Measurements from ENCODE around the gene PEF1. TPM values are rescaled to one million over a fixed set of nuclear protein-coding genes. Genes with fewer than 3 reads are reported as not detected.
"Not testable (repeated sequence)": the region's sequence is repeated elsewhere in the genome, so short reads cannot be mapped to it uniquely, and the experiment has no call there.

The PEF1 gene
- polyA plus RNA-seq, 12 donors = 24.7 to 46.9 (median 39.6) TPM; not detected in 1

DNA sequence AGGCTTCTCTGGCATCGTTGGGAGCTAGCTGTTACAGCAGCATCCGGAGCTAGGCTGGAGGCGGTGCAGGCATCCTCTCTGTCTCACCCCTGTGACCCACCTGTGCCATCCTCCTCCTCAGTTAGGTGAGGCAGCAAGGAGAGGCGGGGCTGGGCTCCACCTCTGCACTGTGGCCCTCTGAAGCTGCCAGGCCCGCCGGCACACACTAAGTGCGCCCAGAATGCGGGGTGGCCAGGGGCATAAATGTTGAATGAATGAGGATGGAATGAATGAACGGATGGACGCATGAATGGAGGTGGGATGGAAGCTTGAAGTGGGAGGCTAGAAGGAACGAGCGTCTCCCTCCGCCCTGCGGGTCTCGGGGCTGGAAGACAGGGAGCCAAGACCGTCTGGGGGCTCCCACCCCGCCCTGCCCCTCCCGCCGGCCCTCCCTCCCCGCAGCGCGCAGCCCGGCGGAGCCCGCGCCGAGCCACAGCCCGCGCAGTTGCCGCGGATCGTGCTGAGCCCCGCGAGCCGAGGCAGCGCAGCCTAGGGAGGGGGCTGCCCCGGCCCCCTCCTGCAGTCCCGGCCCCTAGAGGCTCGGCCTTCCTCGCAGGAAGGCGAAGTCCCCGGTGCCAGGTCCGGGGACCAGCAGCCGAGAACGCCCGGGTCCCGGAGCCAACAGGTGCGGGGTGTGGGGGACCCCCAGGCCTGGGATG lies 27.3 kb downstream of the PEF1 start, which contains the start of gene HCRTR1:
Gene HCRTR1, plus strand, starts transcription at position 472 of the 698 bp plus-strand sequence. CDS start 1,504 bp downstream, outside the sequence.
- no peak for DNase-seq

- DNase-seq = no peak
Measured at GRCh38 chr1:31615939-31616338, 28.7 kb downstream of the PEF1 start.

- no peak for DNase-seq
Measured at GRCh38 chr1:31615414-31615813, 29.3 kb downstream of the PEF1 start.

DNA sequence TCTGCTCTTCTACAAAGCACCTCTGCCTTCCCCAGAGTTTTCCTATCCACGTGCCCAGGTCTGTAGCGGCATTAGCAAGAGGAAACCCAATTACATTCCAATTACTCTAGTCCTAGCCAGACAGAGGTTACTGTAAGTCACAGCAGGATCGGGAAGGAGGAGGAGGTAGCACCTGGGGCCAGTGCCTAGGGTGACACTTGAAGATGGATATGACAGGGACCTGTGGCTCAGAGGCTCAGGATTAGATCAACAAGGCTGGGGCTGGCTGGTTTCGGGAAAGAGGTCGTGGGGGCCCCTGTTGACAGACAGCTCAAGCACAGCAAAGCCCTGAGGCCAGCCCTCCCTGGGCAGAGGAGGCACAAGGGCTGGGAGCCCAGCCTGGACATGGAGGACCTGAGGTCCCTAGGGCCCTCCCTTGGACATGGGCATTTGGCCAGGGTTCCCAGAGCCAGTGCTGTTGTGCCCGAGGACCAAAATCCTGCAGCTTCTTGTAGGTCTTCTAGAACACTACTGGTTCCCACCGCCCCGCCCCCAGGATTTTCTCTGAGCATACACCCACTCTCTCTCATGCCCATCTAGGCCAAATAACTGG lies 30.2 kb downstream of the PEF1 start:
- DNase-seq = no peak

DNA sequence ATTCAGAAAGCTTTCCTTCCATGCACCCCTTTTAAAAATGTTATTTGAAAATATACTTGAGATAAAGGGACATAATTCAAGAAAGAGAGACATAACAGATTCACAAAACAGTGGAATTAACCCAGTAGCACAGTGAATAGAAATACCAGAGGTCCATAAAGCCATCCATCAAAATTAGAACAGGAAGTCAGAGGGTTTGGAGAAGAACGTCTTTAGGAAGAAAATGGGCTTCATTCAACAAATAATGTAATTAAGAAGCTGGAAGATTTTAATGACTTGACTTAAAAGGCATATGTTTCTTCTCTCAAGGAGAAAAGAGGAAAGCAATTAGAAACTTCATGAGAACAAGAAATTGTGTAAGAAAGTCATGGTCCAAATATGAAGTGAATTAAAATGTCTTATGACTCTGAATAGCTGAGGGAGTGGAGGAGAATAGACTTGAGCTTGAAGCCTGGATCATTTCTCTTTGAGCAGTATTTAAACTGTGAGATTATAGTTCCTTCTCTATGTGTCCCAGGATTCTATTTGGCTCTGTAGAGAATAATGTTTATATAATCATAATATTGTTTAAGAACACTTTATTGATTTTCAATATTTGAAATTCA lies 35.1 kb downstream of the PEF1 start:
- no peak for DNase-seq

- DNase-seq = no peak
Measured at GRCh38 chr1:31607360-31607759, 37.3 kb downstream of the PEF1 start.

DNA sequence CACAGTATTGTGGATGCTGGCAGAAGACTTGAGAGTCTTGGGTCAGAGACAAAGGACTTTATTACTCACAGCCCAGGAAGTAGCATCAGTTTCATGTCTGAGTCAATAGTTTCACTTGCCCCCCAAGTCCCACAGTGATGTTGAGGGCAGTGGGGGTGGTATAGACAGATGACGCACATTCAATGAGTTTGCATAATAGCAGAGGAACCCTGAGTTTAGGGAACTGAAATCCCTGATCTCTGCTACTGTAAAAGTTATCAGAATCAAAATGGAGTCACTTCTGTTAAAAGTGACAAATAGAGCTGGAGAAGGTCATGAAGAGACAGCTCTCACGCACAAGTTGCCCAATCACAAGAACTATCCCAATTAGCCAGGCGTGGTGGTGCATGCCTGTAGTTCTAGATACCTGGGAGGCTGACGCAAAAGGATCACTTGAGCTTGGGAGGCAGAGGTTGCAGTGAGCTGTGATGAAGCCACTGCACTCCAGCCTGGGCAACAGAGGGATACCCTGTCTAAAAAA lies 38.7 kb downstream of the PEF1 start:
- no peak for DNase-seq

- no peak for DNase-seq
Measured at GRCh38 chr1:31602081-31602480, 42.6 kb downstream of the PEF1 start.

- DNase-seq = no peak
Measured at GRCh38 chr1:31600641-31601040, 44.0 kb downstream of the PEF1 start.

- DNase-seq = no peak
Measured at GRCh38 chr1:31598980-31599379, 45.7 kb downstream of the PEF1 start.

DNA sequence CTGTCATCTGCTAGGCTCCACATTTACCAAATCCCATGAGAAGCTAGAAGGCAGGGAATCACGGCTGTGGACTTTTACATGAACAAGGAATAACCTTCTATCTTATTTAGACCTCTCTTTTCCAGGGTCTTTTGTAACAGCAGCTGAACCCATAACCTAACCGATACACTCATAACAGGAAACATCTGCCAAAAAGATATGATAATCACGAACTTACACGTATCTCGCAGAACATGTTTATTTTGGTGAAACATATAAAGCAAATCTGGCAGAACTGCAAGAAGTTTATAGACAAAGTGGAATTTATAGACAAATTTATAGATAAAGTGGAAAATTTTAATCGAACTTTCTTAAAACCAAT lies 48.0 kb downstream of the PEF1 start:
- no peak for DNase-seq

- DNase-seq = no peak
Measured at GRCh38 chr1:31595836-31596736, 48.6 kb downstream of the PEF1 start.

- DNase-seq = no peak
Measured at GRCh38 chr1:31593770-31594632, 50.7 kb downstream of the PEF1 start.

DNA sequence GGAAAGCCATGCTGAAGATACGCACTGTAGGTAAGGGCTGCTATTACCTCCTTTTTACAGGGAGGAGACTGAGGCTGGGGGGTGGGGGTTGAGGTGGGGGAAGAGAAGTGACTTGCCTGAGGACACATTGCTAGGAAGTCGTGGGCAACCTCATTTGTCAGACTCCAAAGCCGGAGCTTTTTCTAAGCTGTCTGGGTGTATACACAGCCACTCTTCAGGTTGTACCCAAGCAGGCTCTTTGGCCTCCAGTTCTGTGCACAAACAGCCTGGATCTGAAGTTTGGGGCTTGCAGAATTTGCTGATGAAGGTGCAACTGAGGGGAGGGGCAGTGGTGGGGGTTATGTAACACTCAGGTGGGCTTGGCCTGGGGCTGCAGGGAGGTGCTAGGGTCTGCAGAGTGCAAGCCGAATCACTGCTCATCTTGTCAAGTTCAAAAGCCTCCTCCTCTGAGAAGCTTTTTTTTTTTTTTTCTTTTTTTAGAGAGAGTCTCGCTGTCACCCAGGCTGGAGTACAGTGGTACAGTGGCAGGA lies 51.5 kb downstream of the PEF1 start:
- no peak for DNase-seq

GRCh38 chr1:31592132-31592531 lies 52.5 kb downstream of the PEF1 start:
- no peak for DNase-seq

GRCh38 chr1:31591425-31592093 lies 53.1 kb downstream of the PEF1 start:
- no peak for DNase-seq

- no peak for DNase-seq
Measured at GRCh38 chr1:31588751-31589515, 55.7 kb downstream of the PEF1 start.

- no peak for DNase-seq
Measured at GRCh38 chr1:31587720-31588423, 56.8 kb downstream of the PEF1 start.

DNA sequence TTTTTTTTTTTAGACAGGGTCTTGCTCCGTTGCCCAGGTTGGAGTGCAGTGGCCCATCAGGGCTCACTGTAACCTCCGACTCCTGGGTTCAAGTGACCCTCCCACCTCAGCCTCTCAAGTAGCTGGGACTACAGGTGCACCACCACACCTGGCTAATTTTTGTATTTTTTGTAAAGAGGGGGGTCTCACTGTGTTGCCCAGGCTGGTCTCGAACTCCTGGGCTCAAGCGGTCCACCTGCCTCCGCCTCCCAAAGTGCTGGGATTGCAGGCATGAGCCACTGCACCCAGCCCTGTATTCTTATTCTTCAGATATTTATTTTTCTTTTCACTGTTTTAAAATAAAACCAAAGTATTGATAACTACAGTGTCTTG lies 57.4 kb downstream of the PEF1 start:
- DNase-seq = not testable (repeated sequence)

Data from muscle of arm (tissue), 12 donors.